CD8-positive, alpha-beta memory T cell (primary cell): ENCODE data around the gene UCKL1. TPM values are rescaled to one million over a fixed set of nuclear protein-coding genes. Genes with fewer than 3 reads are reported as not detected.
A peak's percentile ranks its signal among the peaks of the same experiment; 100 is the strongest.
"Not testable (repeated sequence)": the region's sequence is repeated elsewhere in the genome, so short reads cannot be mapped to it uniquely, and the experiment has no call there.

Source experiments
- CTCF ChIA-PET: fragments of 350-600 bp; sonication (Branson Sonifier 250); formaldehyde crosslinking; loops from one replicate; lab custom pipeline; 2021; ENCODE audit warnings: antibody characterized with exemption; lab: Charles Lee
- POLR2A ChIA-PET: fragments of 350-600 bp; sonication (Branson Sonifier 250); formaldehyde crosslinking; loops from one replicate; lab custom pipeline; 2021; ENCODE audit warnings: antibody characterized with exemption; lab: Charles Lee
- DNase-seq, 5 donors: peaks; one replicate each; pipeline versions ENCODE4 v3.0.0 to v3.0.0-alpha.2; 2020 to 2022; ENCODE audit warnings: mixed read lengths in 1 of 5
- H3K27ac ChIP-seq: one replicate; pipeline ENCODE4 v1.7.0; 2013; ENCODE audit warnings: low read depth, mild to moderate bottlenecking, low read length, moderate library complexity
- H3K27me3 ChIP-seq: 2 replicates; pipeline ENCODE4 v1.7.0; 2013; ENCODE audit warnings: low read length, mild to moderate bottlenecking; ENCODE audit not compliant: insufficient read depth, poor library complexity, severe bottlenecking
- H3K36me3 ChIP-seq: 2 replicates; pipeline ENCODE4 v1.7.0; 2013; ENCODE audit warnings: mild to moderate bottlenecking, low read length, moderate library complexity; ENCODE audit not compliant: insufficient read depth
- H3K4me1 ChIP-seq: 2 replicates; pipeline ENCODE4 v1.7.0; 2013; ENCODE audit warnings: mild to moderate bottlenecking, low read length, moderate library complexity; ENCODE audit not compliant: insufficient read depth
- H3K4me3 ChIP-seq: 2 replicates; pipeline ENCODE4 v1.7.0; 2013; ENCODE audit warnings: mild to moderate bottlenecking, low read length
- H3K9me3 ChIP-seq: 2 replicates; pipeline ENCODE4 v1.7.0; 2013; ENCODE audit warnings: mild to moderate bottlenecking, low read length
- H3K27ac Mint-ChIP-seq, 8 donors: one replicate each; pipeline ENCODE4 v1.8.0; 2020 to 2021; ENCODE audit warnings: mixed read lengths in 8 of 8, mild to moderate bottlenecking in 6 of 8, inconsistent platforms in 3 of 8, moderate library complexity in 3 of 8
- H3K27me3 Mint-ChIP-seq, 2 donors: one replicate each; pipeline ENCODE4 v1.8.0; 2020 to 2021; ENCODE audit warnings: mixed read lengths in 2 of 2, mild to moderate bottlenecking in 1 of 2, moderate library complexity in 1 of 2
- H3K36me3 Mint-ChIP-seq, 3 donors: one replicate each; pipeline ENCODE4 v1.8.0; 2020 to 2021; ENCODE audit warnings: mixed read lengths in 3 of 3, inconsistent platforms in 1 of 3, mild to moderate bottlenecking in 1 of 3
- H3K4me1 Mint-ChIP-seq, 3 donors: one replicate each; pipeline ENCODE4 v1.8.0; 2020 to 2021; ENCODE audit warnings: mixed read lengths in 3 of 3, inconsistent platforms in 1 of 3, mild to moderate bottlenecking in 1 of 3
- H3K4me3 Mint-ChIP-seq, 7 donors: one replicate each; pipeline ENCODE4 v1.8.0; 2020 to 2021; ENCODE audit warnings: mixed read lengths in 7 of 7, mild to moderate bottlenecking in 6 of 7, moderate library complexity in 4 of 7, inconsistent platforms in 2 of 7
- H3K9me3 Mint-ChIP-seq, 5 donors: one replicate each; pipeline ENCODE4 v1.8.0; 2020 to 2022; ENCODE audit warnings: mixed read lengths in 5 of 5, mild to moderate bottlenecking in 3 of 5, moderate library complexity in 2 of 5, inconsistent platforms in 1 of 5
- polyA plus RNA-seq: library from polyadenylated mRNA; unstranded; fragments of 300-500 nt; fragmentation: Illumina TruSeq; gene quantifications from one replicate; pipeline ENCODE4 v1.2.3, GENCODE V29; 2021
- total RNA-seq, 2 experiments: library from RNA; stranded (reverse); gene quantifications; one replicate each; pipeline ENCODE4 v1.2.3, GENCODE V29; 2021

Gene UCKL1
- total and polyA plus RNA-seq, 3 experiments from 2014 or later = 34.5 to 36.2 (median 35.7) TPM

GRCh38 chr20:63960654-63961621 is 4.7 kb upstream of the UCKL1 start:
- H3K9me3 Mint-ChIP-seq, H3K4me1 ChIP-seq, POLR2A ChIA-PET, H3K27ac ChIP-seq, H3K36me3 ChIP-seq, H3K27me3 ChIP-seq, DNase-seq, H3K4me3 ChIP-seq, H3K27me3 Mint-ChIP-seq, H3K9me3 ChIP-seq: not testable (repeated sequence)
- Mint-ChIP-seq H3K36me3 (peaks cover 0 to 34% (median 0%) of the 10 kb centered on the region in 3 donors), H3K4me3 (peak overlapping the region in 1 of 7 donors; percentile 56), H3K4me1 (peaks cover 0 to 14% (median 6%) of the 10 kb centered on the region in 3 donors), H3K27ac (peak overlapping the region in 2 of 8 donors; percentile 50)
- CTCF ChIA-PET = interaction anchor here (0.9 kb wide), 1 partner anchor 19 kb away, joined by 4 read pairs; the partner anchor contains the start of gene PRPF6

- Histone ChIP-seq H3K4me3 (no peak overlapping the region), H3K27ac (no peak overlapping the region), H3K27me3 (no peaks in the 10 kb centered on the region), H3K36me3 (no peaks in the 10 kb centered on the region), H3K9me3 (no peaks in the 10 kb centered on the region), H3K4me1 (peaks cover 16% of the 10 kb centered on the region)
- no peaks in the 10 kb centered on the region for H3K9me3 Mint-ChIP-seq
- ChIA-PET CTCF (no interaction called here), POLR2A (no interaction called here)
- peaks cover 0 to 1% of the 10 kb centered on the region in 2 donors for H3K27me3 Mint-ChIP-seq
- peaks cover 6 to 20% (median 9%) of the 10 kb centered on the region in 3 donors for H3K4me1 Mint-ChIP-seq
- H3K27ac Mint-ChIP-seq = no peak overlapping the region
- DNase-seq = no peak
- peaks cover 0 to 34% (median 0%) of the 10 kb centered on the region in 3 donors for H3K36me3 Mint-ChIP-seq
- H3K4me3 Mint-ChIP-seq = peak overlapping the region in 1 of 7 donors; percentile 9
These were observed 3.5 kb upstream of the UCKL1 start for GRCh38 chr20:63959699-63960075.

GRCh38 chr20:63958964-63959698 is 2.9 kb upstream of the UCKL1 start:
- Mint-ChIP-seq H3K27ac (peak overlapping the region in 3 of 8 donors; percentile 23 to 82 (median 54)), H3K27me3 (peaks cover 0 to 1% of the 10 kb centered on the region in 2 donors), H3K9me3 (no peaks in the 10 kb centered on the region), H3K4me3 (peak overlapping the region in 2 of 7 donors; percentile 9 to 32), H3K4me1 (peaks cover 12 to 25% (median 15%) of the 10 kb centered on the region in 3 donors), H3K36me3 (peaks cover 0 to 33% (median 0%) of the 10 kb centered on the region in 3 donors)
- no peak for DNase-seq
- POLR2A ChIA-PET = interaction anchor here (0.5 to 0.8 kb wide), 3 partner anchors 12 to 150 kb away, joined by 3 to 4 read pairs (median 3); partner anchors contain the start of gene PRPF6
- no peak overlapping the region for H3K4me3 ChIP-seq
- H3K9me3 ChIP-seq = no peaks in the 10 kb centered on the region
- H3K27ac ChIP-seq = no peak overlapping the region
- CTCF ChIA-PET = interaction anchor here (0.6 kb wide), 1 partner anchor 75 kb away, joined by 3 read pairs; no protein-coding TSS in a partner anchor
- H3K27me3 ChIP-seq = no peaks in the 10 kb centered on the region
- H3K36me3 ChIP-seq = no peaks in the 10 kb centered on the region
- peaks cover 21% of the 10 kb centered on the region for H3K4me1 ChIP-seq

GRCh38 chr20:63958471-63958870 is 2.3 kb upstream of the UCKL1 start:
- DNase-seq = no peak
- Histone ChIP-seq H3K27me3 (no peaks in the 10 kb centered on the region), H3K4me3 (no peak overlapping the region), H3K9me3 (no peaks in the 10 kb centered on the region), H3K27ac (no peak overlapping the region), H3K4me1 (peaks cover 26% of the 10 kb centered on the region), H3K36me3 (no peaks in the 10 kb centered on the region)
- H3K4me1 Mint-ChIP-seq = peaks cover 18 to 32% (median 21%) of the 10 kb centered on the region in 3 donors
- H3K27ac Mint-ChIP-seq = no peak overlapping the region
- ChIA-PET POLR2A (interaction anchor here (0.5 to 0.8 kb wide), 3 partner anchors 13 to 149 kb away, joined by 3 to 4 read pairs (median 3); partner anchors contain the start of gene PRPF6), CTCF (interaction anchor here (0.6 to 1.0 kb wide), 2 partner anchors 15 to 74 kb away, joined by 3 read pairs; no protein-coding TSS in a partner anchor)
- no peaks in the 10 kb centered on the region for H3K9me3 Mint-ChIP-seq
- H3K4me3 Mint-ChIP-seq = peak overlapping the region in 1 of 7 donors; percentile 24
- peaks cover 0 to 1% of the 10 kb centered on the region in 2 donors for H3K27me3 Mint-ChIP-seq
- H3K36me3 Mint-ChIP-seq = peaks cover 0 to 27% (median 0%) of the 10 kb centered on the region in 3 donors

DNA sequence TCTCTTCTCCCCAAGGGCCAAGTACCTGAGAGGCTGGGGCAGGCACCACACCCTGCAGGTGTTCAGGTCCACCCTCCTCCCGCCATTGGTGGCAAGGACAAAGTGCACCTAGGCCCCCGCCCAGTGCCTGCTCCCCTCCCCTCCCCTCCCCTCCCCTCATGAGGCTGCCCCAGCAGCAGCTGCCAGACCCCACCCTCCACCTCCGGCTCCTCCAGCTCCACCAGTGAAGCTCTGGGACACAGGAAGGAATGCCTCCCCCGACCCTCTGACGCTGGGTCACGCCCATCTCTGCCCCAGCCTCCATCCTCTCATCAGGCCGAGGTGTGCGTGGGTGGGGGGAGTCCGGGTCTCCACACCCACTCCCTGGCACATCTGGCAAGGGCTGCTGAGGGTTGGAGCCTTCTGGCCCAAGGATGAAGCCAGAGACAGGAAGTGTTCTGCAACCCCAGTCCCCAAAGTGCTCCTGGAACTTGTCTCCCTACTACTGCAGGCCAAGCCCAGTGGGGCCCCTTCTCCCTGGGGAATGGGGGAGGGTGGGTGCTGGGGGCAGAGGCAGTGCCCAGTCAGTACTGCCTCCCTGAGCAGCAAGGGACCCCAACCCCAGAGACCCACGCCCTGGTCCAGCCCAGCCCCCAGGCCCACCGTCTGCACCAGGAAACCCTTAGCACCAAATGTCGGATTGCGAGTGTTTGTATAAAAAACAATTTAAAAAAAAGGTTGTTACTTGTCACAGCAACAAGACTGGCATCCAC is 1.6 kb upstream of the UCKL1 start:
- H3K27ac Mint-ChIP-seq = peak overlapping the region in 3 of 8 donors; percentile 72 to 85 (median 80)
- Histone ChIP-seq H3K4me3 (no peak overlapping the region), H3K9me3 (no peaks in the 10 kb centered on the region), H3K27ac (peak overlapping the region; percentile 35), H3K27me3 (no peaks in the 10 kb centered on the region), H3K36me3 (no peaks in the 10 kb centered on the region), H3K4me1 (peaks cover 26% of the 10 kb centered on the region)
- peaks cover 22 to 37% (median 22%) of the 10 kb centered on the region in 3 donors for H3K4me1 Mint-ChIP-seq
- CTCF ChIA-PET = interaction anchor here (1.0 kb wide), 1 partner anchor 16 kb away, joined by 3 read pairs; no protein-coding TSS in a partner anchor
- no peak for DNase-seq
- peak overlapping the region in 4 of 7 donors; percentile 36 to 79 (median 43) for H3K4me3 Mint-ChIP-seq
- POLR2A ChIA-PET = interaction anchor here (0.8 to 2.0 kb wide), 2 partner anchors 23 to 437 kb away, joined by 4 to 6 read pairs; partner anchors contain the start of genes PPDPF and PRPF6
- H3K9me3 Mint-ChIP-seq = no peaks in the 10 kb centered on the region
- peaks cover 0 to 26% (median 0%) of the 10 kb centered on the region in 3 donors for H3K36me3 Mint-ChIP-seq
- H3K27me3 Mint-ChIP-seq = peaks cover 0 to under 1% of the 10 kb centered on the region in 2 donors

DNA sequence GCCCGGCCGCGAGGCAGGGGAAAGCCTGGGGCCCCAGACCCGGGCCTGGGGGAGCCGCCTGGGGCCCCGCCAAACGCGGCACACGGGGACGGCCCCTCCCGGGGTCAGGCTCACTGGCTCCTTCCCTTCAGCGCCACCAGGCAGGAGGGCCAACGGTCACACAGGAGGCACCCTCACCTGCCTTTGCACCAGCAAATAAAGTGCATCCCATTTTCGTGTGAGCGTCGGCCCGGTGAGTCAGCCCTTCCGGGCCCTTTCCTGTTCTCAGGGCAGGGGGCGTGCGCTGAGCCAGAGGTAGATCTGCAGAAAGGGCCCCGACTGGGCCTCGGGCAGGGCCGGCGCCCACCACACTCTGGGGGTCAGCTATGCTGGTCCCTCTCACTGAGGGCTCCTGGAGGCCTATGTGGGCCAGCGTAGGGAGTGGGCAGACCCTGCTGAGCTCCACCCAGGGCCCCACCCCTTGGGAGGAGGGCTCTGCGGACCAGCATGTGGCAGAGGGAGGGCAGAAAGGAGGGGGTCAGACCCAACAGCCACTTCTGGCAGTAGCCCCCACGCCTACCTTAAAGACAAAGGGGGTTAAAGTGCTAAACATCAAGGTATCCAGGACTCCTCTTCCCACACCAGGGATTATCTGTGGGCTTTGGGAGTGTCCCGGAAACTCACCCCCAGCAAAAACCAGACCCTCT is 931 bp upstream of the UCKL1 start:
- no peaks in the 10 kb centered on the region for H3K27me3 Mint-ChIP-seq
- peak overlapping the region; percentile 66 to 88 (median 80) for H3K27ac Mint-ChIP-seq
- peak overlapping the region; percentile 75 to 92 (median 86) for H3K4me3 Mint-ChIP-seq
- Histone ChIP-seq H3K9me3 (no peaks in the 10 kb centered on the region), H3K4me3 (peak overlapping the region; percentile 51), H3K36me3 (no peaks in the 10 kb centered on the region), H3K4me1 (peaks cover 26% of the 10 kb centered on the region), H3K27me3 (no peaks in the 10 kb centered on the region), H3K27ac (peak overlapping the region; percentile 35)
- H3K36me3 Mint-ChIP-seq = peaks cover 0 to 23% (median 0%) of the 10 kb centered on the region in 3 donors
- H3K4me1 Mint-ChIP-seq = peaks cover 22 to 42% (median 22%) of the 10 kb centered on the region in 3 donors
- no peaks in the 10 kb centered on the region for H3K9me3 Mint-ChIP-seq
- ChIA-PET CTCF (interaction anchor here (1.1 to 3.4 kb wide), 4 partner anchors 11 to 461 kb away, joined by 4 to 14 read pairs (median 4); partner anchors contain the start of genes PRPF6 and SAMD10), POLR2A (interaction anchor here (0.6 to 2.0 kb wide), 4 partner anchors 23 to 436 kb away, joined by 4 to 18 read pairs (median 5); partner anchors contain the start of genes PPDPF, PRPF6, SAMD10 and TPD52L2)
- peak; percentile 40 to 78 (median 52) for DNase-seq
